SH-SY5Y (cell line): ENCODE measurements around the gene GNAL.

Experiments used
- GATA2 ChIP-seq: IDR thresholded peaks from 2 replicates; pipeline ENCODE4 v1.6.1; 2011; ENCODE audit warnings: mild to moderate bottlenecking, low read depth, low read length
- GATA3 ChIP-seq: IDR thresholded peaks from 2 replicates; pipeline ENCODE4 v1.6.1; 2011; ENCODE audit warnings: low read depth, mild to moderate bottlenecking, low read length, moderate library complexity

DNA sequence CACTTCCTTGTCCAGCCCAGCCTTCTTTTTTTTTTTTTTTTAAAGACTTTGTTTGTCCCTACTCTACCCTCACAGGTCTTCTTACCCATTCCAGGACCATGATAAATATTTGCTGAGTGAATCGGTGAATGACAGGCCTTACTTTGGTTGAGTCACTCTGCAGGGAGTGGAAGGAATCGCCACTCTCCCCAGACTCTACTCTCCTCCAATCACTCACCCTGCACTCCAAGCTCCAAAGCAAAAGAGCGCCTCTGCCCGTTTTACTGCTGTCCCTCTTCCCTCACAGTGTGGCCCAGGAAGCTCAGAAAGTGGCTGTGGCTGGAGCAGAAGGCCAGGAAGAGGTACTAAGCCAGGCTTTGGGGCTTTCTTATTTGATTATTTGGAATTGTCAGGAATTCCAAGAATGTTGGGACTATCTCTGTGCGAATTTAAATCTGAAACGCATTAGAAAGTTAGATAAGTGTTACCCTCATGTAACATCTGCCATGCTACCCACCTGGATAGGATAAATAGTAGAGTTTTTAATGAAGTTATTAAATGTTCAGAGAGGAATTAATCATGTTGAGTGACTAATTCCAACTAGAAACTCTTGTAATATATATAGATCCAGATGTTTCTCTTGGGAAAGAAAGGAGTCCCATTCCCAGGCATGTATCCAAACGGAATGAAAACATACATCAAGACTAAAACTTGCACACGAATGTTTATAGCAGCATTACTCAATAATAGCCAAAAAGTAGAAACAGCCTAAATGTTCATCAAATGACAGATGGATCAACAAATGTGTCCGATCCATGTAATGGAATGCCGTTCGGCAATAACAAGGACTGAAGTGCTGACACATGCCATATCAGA, 119.2 kb downstream of the GNAL start:
- TF ChIP-seq GATA2 (no peak), GATA3 (no peak)
